Mesothelial cell of epicardium (in vitro differentiated cells): Measurements from ENCODE around the gene ARVCF. TPM values are rescaled to one million over a fixed set of nuclear protein-coding genes. Genes with fewer than 3 reads are reported as not detected.

Experiments
- DNase-seq, 2 experiments: peaks; one replicate each; pipeline ENCODE4 v3.0.0; 2021; ENCODE audit warnings: low spot score in 2 of 2; ENCODE audit not compliant: unreplicated experiment in 2 of 2
- H3K27ac Mint-ChIP-seq: 2 replicates; pipeline ENCODE4 v1.8.0; 2021; ENCODE audit warnings: mixed read lengths
- H3K27me3 Mint-ChIP-seq: 2 replicates; pipeline ENCODE4 v1.8.0; 2021; ENCODE audit warnings: low read depth, mixed read lengths
- H3K36me3 Mint-ChIP-seq: 2 replicates; pipeline ENCODE4 v1.8.0; 2021; ENCODE audit warnings: mixed read lengths
- H3K4me1 Mint-ChIP-seq: 2 replicates; pipeline ENCODE4 v1.8.0; 2021; ENCODE audit warnings: mixed read lengths
- H3K4me3 Mint-ChIP-seq: 2 replicates; pipeline ENCODE4 v1.8.0; 2021; ENCODE audit warnings: mild to moderate bottlenecking, moderate library complexity, mixed read lengths
- H3K9me3 Mint-ChIP-seq: 2 replicates; pipeline ENCODE4 v1.8.0; 2021; ENCODE audit warnings: mixed read lengths
- CTCF ChIP-seq: fragments of 200-600 bp; sonication (generic); IDR thresholded peaks from one replicate; pipeline ENCODE4 v1.5.0; 2021; ENCODE audit warnings: antibody characterized with exemption; ENCODE audit not compliant: unreplicated experiment
- total RNA-seq: library from RNA; stranded (reverse); gene quantifications from 3 replicates; pipeline ENCODE4 v1.2.1, GENCODE V29; 2021

ARVCF gene
- total RNA-seq, 1 donor from 2014 or later: 41.2 TPM

- no peaks in the 10 kb centered on the region for H3K4me1 Mint-ChIP-seq
- TF ChIP-seq CTCF: no peak
- no peak for DNase-seq
- peaks cover 15% of the 10 kb centered on the region for H3K9me3 Mint-ChIP-seq
- peaks cover 5% of the 10 kb centered on the region for H3K27me3 Mint-ChIP-seq
- no peaks in the 10 kb centered on the region for H3K36me3 Mint-ChIP-seq
- H3K27ac Mint-ChIP-seq: no peak overlapping the region
- H3K4me3 Mint-ChIP-seq: no peak overlapping the region
Observed at GRCh38 chr22:20009018-20009491, 7.6 kb downstream of the ARVCF start.

GRCh38 chr22:20008221-20008995, 8.2 kb downstream of the ARVCF start:
- Mint-ChIP-seq H3K9me3 (peaks cover 21% of the 10 kb centered on the region), H3K27ac (no peak overlapping the region), H3K27me3 (peaks cover under 1% of the 10 kb centered on the region), H3K36me3 (no peaks in the 10 kb centered on the region), H3K4me3 (no peak overlapping the region), H3K4me1 (no peaks in the 10 kb centered on the region)
- no peak for TF ChIP-seq CTCF
- DNase-seq: no peak

GRCh38 chr22:20004464-20004863, 12.2 kb downstream of the ARVCF start:
- no peak for TF ChIP-seq CTCF
- Mint-ChIP-seq H3K9me3 (peaks cover 28% of the 10 kb centered on the region), H3K36me3 (no peaks in the 10 kb centered on the region), H3K27me3 (no peaks in the 10 kb centered on the region), H3K4me3 (no peak overlapping the region), H3K27ac (no peak overlapping the region), H3K4me1 (peaks cover 2% of the 10 kb centered on the region)
- DNase-seq: no peak

GRCh38 chr22:20003304-20003703, 13.3 kb downstream of the ARVCF start:
- H3K27ac Mint-ChIP-seq: no peak overlapping the region
- no peaks in the 10 kb centered on the region for H3K36me3 Mint-ChIP-seq
- peaks cover 28% of the 10 kb centered on the region for H3K9me3 Mint-ChIP-seq
- H3K4me1 Mint-ChIP-seq: peaks cover 7% of the 10 kb centered on the region
- H3K4me3 Mint-ChIP-seq: no peak overlapping the region
- no peak for DNase-seq
- no peaks in the 10 kb centered on the region for H3K27me3 Mint-ChIP-seq
- no peak for TF ChIP-seq CTCF

- Mint-ChIP-seq H3K4me3 (no peak overlapping the region), H3K27me3 (no peaks in the 10 kb centered on the region), H3K9me3 (peaks cover 28% of the 10 kb centered on the region), H3K36me3 (no peaks in the 10 kb centered on the region), H3K4me1 (peaks cover 7% of the 10 kb centered on the region), H3K27ac (no peak overlapping the region)
- no peak for TF ChIP-seq CTCF
- no peak for DNase-seq
Observed at GRCh38 chr22:20002636-20003035, 14.0 kb downstream of the ARVCF start.
